Neutrophil (primary cell): ENCODE measurements around the gene SPATA6.
"Not testable (repeated sequence)": the region's sequence is repeated elsewhere in the genome, so short reads cannot be mapped to it uniquely, and the experiment has no call there.

ENCODE experiments used
- H3K27ac ChIP-seq: fragments of 200-600 bp; sonication (generic); 2 replicates; pipeline ENCODE4 v1.5.1; 2016; ENCODE audit warnings: mild to moderate bottlenecking, moderate library complexity
- H3K27me3 ChIP-seq: fragments of 200-600 bp; sonication (generic); 2 replicates; pipeline ENCODE4 v1.6.0; 2016; ENCODE audit warnings: mild to moderate bottlenecking
- H3K36me3 ChIP-seq: fragments of 200-600 bp; sonication (generic); 2 replicates; pipeline ENCODE4 v1.5.1; 2017
- H3K4me1 ChIP-seq, 2 experiments: fragments of 200-600 bp in 1 of 2; sonication (generic) in 1 of 2; 1 replicate in 1 of 2; 2 replicates in 1 of 2; pipeline versions ENCODE4 v1.5.1 to v1.6.1; 2013 to 2016; ENCODE audit warnings: low read depth in 1 of 2, low read length in 1 of 2, mild to moderate bottlenecking in 1 of 2, moderate library complexity in 1 of 2; ENCODE audit not compliant: control insufficient read depth in 1 of 2, insufficient read depth in 1 of 2
- H3K4me3 ChIP-seq, 2 experiments: fragments of 200-600 bp in 1 of 2; sonication (generic) in 1 of 2; 1 replicate in 1 of 2; 2 replicates in 1 of 2; pipeline ENCODE4 v1.5.1; 2013 to 2016; ENCODE audit warnings: low read depth in 1 of 2, low read length in 1 of 2, mild to moderate bottlenecking in 1 of 2, moderate library complexity in 1 of 2
- H3K9me3 ChIP-seq: fragments of 200-600 bp; sonication (generic); 2 replicates; pipeline ENCODE4 v1.5.1; 2016
- CTCF ChIP-seq: fragments of 200-600 bp; sonication (generic); IDR thresholded peaks from 2 replicates; pipeline ENCODE4 v1.5.1; 2016; ENCODE audit warnings: antibody characterized with exemption

SPATA6 gene

GRCh38 chr1:48302652-48303051 is 169.4 kb downstream of the SPATA6 start:
- Histone ChIP-seq H3K27me3 (no peaks in the 10 kb centered on the region), H3K27ac (no peak overlapping the region), H3K4me3 (no peak overlapping the region), H3K9me3 (no peaks in the 10 kb centered on the region), H3K36me3 (no peaks in the 10 kb centered on the region), H3K4me1 (no peaks in the 10 kb centered on the region)
- TF ChIP-seq CTCF: no peak

GRCh38 chr1:48294656-48295055 is 177.3 kb downstream of the SPATA6 start:
- no peaks in the 10 kb centered on the region for H3K9me3 ChIP-seq
- H3K36me3 ChIP-seq: no peaks in the 10 kb centered on the region
- no peaks in the 10 kb centered on the region for H3K27me3 ChIP-seq
- no peaks in the 10 kb centered on the region for H3K4me1 ChIP-seq
- no peak overlapping the region for H3K4me3 ChIP-seq
- TF ChIP-seq CTCF: no peak
- no peak overlapping the region for H3K27ac ChIP-seq

- not testable (repeated sequence) for H3K36me3 ChIP-seq, H3K4me1 ChIP-seq, H3K27ac ChIP-seq, H3K27me3 ChIP-seq, H3K4me3 ChIP-seq, H3K9me3 ChIP-seq
Observed at GRCh38 chr1:48294094-48294493, 177.9 kb downstream of the SPATA6 start.

- Histone ChIP-seq H3K4me1 (no peaks in the 10 kb centered on the region), H3K4me3 (no peak overlapping the region), H3K36me3 (no peaks in the 10 kb centered on the region), H3K9me3 (no peaks in the 10 kb centered on the region), H3K27me3 (no peaks in the 10 kb centered on the region), H3K27ac (no peak overlapping the region)
- TF ChIP-seq CTCF: no peak
Observed at GRCh38 chr1:48292706-48293105, 179.3 kb downstream of the SPATA6 start.

GRCh38 chr1:48291421-48291820 is 180.6 kb downstream of the SPATA6 start:
- Histone ChIP-seq H3K27ac (no peak overlapping the region), H3K4me1 (no peaks in the 10 kb centered on the region), H3K27me3 (no peaks in the 10 kb centered on the region), H3K9me3 (no peaks in the 10 kb centered on the region), H3K4me3 (no peak overlapping the region), H3K36me3 (no peaks in the 10 kb centered on the region)
- no peak for TF ChIP-seq CTCF

- Histone ChIP-seq H3K4me1 (no peaks in the 10 kb centered on the region), H3K9me3 (no peaks in the 10 kb centered on the region), H3K27ac (no peak overlapping the region), H3K36me3 (no peaks in the 10 kb centered on the region), H3K27me3 (no peaks in the 10 kb centered on the region), H3K4me3 (no peak overlapping the region)
- no peak for TF ChIP-seq CTCF
Observed at GRCh38 chr1:48285525-48285924, 186.5 kb downstream of the SPATA6 start.

GRCh38 chr1:48284696-48285420 is 187.1 kb downstream of the SPATA6 start:
- not testable (repeated sequence) for H3K4me3 ChIP-seq, H3K4me1 ChIP-seq, H3K27me3 ChIP-seq, H3K36me3 ChIP-seq, H3K27ac ChIP-seq, H3K9me3 ChIP-seq

GRCh38 chr1:48282329-48282728 is 189.7 kb downstream of the SPATA6 start:
- not testable (repeated sequence) for H3K27me3 ChIP-seq, H3K27ac ChIP-seq, H3K36me3 ChIP-seq, H3K9me3 ChIP-seq, H3K4me3 ChIP-seq, H3K4me1 ChIP-seq

GRCh38 chr1:48277437-48277836 is 194.6 kb downstream of the SPATA6 start:
- H3K4me3 ChIP-seq, H3K9me3 ChIP-seq, H3K27ac ChIP-seq, H3K36me3 ChIP-seq, H3K27me3 ChIP-seq, H3K4me1 ChIP-seq: not testable (repeated sequence)
